ENCODE data around the gene ATOSA.

DNA sequence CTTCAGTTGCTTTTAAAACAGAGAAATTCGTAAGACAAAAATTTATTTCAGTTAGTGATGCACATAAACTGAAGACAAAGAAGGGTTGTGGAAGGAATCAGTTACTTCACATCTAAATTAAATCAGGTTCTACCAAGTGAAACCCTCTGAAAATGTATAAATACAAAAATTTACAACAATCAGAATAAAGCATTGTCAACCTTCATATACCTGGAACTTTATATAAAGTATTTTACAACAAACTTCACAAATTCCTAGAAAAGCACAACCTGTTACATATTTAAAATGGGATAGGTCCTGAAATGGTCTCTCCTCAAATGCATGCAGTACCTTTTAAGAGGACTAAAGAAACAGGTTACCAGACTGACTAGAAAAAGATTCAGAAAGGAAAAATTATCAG lies 26.9 kb downstream of the ATOSA start:
- TF ChIP-seq, protein P1, sequence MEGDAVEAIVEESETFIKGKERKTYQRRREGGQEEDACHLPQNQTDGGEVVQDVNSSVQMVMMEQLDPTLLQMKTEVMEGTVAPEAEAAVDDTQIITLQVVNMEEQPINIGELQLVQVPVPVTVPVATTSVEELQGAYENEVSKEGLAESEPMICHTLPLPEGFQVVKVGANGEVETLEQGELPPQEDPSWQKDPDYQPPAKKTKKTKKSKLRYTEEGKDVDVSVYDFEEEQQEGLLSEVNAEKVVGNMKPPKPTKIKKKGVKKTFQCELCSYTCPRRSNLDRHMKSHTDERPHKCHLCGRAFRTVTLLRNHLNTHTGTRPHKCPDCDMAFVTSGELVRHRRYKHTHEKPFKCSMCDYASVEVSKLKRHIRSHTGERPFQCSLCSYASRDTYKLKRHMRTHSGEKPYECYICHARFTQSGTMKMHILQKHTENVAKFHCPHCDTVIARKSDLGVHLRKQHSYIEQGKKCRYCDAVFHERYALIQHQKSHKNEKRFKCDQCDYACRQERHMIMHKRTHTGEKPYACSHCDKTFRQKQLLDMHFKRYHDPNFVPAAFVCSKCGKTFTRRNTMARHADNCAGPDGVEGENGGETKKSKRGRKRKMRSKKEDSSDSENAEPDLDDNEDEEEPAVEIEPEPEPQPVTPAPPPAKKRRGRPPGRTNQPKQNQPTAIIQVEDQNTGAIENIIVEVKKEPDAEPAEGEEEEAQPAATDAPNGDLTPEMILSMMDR (IDR thresholded peaks at IDR 0.05; ENCODE audit: poor library complexity, severe bottlenecking), result no peak
- no peak for TF ChIP-seq POLR2AphosphoS5 (IDR thresholded peaks at IDR 0.05)
